ENCODE results near the gene OBSCN.
"Not testable (repeated sequence)": the region's sequence is repeated elsewhere in the genome, so short reads cannot be mapped to it uniquely, and the experiment has no call there.

OBSCN gene

DNA sequence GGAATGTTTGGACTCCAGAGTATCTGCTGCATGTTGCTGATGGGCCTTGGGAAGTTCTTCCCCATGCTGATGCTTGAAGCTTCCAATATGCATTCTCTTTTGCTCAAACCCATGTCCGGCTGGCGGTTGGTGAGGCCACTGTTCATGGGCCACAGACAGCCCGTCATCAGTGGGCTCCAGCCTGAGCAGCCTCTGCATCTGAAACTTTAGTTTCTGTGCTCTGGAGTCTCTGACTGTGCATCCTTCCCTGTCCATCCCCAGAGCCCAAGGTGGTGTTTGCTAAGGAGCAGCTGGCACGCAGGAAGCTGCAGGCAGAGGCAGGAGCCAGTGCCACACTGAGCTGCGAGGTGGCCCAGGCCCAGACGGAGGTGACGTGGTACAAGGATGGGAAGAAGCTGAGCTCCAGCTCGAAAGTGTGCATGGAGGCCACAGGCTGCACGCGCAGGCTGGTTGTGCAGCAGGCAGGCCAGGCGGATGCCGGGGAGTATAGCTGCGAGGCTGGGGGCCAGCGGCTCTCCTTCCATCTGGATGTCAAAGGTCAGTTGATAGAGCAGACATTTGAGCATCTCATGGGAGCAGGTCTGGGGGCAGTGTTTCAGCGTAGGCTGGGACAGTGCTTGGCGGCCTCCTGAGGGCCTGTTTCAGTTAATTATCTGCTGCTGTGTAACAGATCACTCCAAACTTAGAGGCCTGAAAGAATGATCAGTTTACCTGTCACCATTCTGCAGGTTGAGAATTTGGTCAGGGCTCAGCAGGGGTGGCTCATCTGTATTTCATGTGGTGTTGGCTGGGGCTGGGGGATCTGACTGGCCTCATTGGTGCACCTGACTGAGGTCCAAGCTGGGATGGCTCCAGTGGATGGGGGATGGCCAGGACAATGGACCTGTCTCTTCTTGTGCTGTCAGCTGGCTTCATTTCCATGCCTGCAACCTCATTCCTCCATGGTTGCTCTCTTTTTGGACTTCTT is 16.6 kb downstream of the OBSCN start:
- in situ Hi-C loops (cut with HindIII; ENCODE audit: low sequenced_read_pairs), result no loop called here

DNA sequence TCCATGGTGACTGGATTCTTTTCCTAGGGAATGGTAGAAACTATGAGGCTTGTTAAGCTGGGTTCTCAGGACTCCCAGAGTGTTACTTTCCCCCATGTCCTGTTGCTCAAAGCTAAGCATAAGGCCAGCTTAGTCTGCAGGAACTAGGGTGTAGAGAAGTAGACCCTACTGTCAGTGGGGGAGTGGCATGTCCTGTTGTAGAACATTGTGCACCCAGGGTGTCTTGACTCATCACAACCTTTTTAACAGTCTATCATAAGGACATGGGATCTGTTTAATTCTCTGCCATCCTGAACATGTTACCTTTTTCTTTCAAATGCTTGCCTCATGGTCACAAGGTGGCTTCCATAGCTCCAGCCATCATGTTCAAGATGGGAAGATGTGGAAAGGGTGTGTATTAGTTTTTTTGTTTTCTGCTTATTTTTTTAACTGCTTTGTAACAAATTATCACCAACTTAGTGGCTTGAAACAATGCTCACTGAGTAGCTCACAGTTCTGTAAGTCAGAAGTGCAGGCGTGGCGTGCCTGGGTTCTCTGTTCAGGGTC is 17.4 kb downstream of the OBSCN start:
- in situ Hi-C loops (cut with HindIII; ENCODE audit: low sequenced_read_pairs), result no loop called here

DNA sequence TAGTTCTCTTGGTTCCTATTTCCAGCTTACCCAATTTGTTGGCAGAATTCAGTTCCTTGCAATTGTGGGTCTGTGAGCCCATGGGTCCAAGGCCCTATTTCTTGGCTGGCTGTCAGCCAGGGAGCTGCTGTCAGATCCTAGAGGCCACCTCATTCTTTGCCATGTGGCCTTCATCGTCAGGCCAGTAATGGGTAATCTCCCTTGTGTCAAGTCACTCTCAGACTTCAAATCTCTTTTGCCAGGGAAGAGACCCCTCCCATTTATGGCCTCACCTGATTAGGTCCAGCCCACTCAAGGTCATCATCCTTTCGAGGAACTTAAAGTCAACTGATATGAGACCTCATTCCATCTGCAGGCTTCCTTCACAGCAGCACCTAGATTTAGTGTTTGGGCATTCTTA is 17.9 kb downstream of the OBSCN start:
- in situ Hi-C loops (cut with HindIII; ENCODE audit: low sequenced_read_pairs), result no loop called here

DNA sequence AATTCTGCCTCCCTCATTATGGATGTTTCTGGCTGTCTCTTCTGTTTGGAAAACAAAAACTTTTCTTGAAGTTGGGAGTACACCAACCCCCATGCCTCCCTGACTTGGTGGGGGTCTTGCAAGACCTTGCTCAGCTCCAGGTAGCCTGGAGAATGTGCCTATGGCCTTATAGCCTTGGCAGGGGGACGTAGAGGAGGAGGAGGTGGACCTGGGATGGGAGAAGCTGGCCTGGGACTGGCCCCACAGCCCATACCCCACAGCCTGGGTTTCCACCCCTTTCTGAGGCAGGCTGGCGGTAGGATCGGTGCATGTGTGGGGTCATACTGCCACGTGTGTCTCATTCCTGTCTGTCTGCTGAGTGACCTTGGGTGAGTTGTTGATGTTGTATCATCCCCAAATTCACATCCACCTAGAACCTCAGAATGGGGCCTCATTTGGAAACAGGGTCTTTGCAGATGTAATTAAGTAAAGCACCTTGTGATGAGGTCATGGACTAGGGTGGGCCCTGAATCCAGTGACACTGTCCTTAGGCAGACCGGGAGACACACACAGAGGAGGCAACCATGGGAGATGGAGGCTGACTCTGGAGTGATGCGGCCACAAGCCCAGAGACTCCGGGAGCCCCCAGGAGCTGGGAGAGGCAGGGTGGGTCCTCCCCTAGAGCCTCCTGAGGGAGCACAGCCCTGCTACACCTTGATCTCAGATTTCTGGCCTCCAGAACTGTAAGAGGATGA is 18.5 kb downstream of the OBSCN start:
- in situ Hi-C loops (cut with HindIII; ENCODE audit: low sequenced_read_pairs), result no loop called here

DNA sequence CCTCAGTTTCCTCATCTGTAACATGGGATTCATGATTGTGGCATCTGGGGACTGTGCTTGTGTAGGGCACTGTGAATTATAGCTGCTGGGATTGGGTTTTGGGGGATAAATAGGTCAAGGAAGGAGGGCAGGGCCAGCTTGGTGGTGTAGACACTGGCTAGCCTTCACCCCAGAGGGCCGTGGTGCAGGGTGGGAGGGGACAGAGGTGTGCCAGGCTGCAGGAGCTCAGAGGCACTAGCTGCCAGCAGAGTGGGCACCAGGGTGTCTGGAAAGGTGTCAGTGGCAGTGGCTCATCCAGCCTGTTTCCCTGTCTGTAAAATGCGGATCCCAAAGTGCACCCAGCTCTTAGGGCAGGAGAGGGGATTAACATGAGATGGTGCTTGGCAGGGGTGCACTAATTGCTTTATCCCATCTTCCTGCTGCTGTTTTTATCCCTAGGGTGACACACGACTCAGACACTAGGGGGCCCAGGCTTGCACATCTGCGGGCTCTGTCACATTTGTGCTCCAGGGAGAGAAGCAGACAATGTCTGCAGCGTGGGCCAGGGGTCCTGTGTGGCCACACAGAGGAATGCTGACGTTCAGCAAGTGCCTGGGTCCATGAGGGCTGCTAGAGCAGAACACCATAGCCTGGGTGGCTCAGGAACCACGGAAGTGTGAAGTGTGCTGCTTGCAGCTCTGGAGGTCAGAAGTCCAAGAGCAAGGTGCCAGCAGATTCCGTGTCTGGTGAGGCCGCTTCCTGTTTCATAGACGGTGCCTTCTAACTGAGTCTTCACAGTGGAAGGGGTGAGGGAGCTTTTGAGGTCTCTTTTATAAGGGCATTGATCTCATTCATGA is 19.3 kb downstream of the OBSCN start:
- in situ Hi-C loops (cut with HindIII; ENCODE audit: low sequenced_read_pairs), result no loop called here

DNA sequence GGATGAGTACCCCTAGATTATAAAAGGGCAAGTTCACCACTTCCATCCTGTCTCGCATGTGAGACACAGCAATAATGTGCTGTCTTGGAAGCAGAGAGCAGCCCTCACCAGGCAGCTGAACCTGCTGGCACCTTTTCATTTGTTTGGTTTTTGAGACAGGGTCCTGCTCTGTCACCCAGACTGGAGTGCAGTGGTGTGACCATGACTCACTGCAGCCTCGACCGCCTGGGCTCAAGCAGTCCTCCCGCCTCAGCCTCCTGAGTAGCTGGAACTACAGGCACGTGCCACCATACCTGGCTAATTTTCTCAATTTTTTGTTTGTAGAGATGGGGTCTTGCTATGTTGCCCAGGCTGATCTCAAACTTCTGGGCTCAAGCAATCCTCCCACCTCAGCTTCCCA is 20.3 kb downstream of the OBSCN start:
- in situ Hi-C loops (cut with HindIII; ENCODE audit: low sequenced_read_pairs), result not testable (repeated sequence)

DNA sequence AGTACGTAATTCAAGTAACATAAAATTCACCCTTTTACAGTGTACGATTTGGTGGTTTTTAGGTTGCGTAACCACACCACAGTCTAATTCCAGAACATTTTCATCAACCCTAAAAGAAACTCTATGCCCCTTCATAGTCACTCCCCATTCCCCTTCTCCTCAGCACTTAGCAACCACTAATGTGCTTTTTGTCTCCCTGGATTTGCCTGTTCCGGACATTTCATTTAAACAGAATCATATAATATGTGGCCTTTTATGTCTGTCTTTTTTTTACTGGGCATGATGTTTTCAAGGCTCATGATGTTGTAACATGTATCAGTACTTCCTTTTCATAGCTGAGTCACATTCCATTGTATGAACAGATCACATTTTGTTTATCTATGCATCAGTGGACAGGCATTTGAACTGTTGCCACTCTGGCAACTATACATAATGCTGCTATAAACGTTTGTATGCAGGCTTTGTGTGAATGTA is 20.8 kb downstream of the OBSCN start:
- in situ Hi-C loops (cut with HindIII; ENCODE audit: low sequenced_read_pairs), result no loop called here

DNA sequence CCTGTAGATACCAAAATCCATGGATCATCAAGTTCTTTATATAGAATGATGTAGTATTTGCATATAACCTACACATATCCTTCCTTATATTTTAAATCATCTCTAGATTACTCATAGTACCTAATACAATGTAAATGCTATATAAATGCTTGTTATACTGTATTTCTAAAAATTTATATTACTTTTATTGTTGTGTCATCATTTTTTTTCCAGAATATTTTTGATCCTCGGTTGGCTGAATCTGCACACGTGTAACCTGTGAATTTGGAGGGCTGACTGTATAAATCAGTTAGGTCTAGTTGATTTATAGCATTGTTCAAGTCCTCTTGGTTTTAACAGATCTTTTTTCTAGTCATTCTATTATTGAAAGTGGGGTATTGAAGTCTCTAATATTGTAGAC is 23.3 kb downstream of the OBSCN start:
- in situ Hi-C loops (cut with HindIII; ENCODE audit: low sequenced_read_pairs), result no loop called here

DNA sequence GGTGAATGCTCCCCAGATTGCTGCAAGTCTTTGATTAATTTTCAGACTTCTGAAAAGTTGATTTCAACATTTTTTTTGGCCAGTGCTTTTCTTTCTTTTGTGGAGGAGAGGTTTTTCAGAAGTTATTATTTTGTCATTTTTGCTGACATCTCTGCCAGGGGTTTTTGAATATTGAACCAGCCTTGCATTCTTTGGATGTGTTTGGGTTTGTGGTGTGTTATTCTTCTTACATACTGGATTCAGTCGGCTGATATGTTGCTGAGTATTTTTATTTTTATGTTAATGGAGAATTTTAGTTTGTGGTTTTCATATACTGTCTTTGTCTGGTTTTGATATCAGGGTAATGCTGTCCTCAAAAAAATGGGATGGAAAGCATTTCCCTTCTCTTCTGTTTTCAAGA is 25.3 kb downstream of the OBSCN start:
- in situ Hi-C loops (cut with HindIII; ENCODE audit: low sequenced_read_pairs), result no loop called here

DNA sequence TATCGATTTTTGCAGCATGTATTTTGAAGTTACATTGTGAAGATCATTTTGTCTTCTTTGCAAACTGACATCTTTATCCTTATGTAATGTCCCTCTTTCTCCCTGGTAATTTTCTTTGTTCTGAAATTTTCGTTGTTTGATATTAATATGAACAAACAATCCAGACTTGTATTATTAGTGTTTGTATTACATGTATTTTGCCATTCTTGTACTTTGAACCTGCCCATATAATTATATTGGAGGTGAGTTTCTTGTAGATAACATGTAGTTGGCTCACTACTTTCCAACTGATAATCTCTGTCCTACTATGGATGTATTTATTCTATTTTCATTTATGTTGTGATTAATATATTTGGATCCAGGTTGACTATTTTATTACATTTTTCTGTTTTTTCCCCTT is 27.1 kb downstream of the OBSCN start:
- in situ Hi-C loops (cut with HindIII; ENCODE audit: low sequenced_read_pairs), result no loop called here

DNA sequence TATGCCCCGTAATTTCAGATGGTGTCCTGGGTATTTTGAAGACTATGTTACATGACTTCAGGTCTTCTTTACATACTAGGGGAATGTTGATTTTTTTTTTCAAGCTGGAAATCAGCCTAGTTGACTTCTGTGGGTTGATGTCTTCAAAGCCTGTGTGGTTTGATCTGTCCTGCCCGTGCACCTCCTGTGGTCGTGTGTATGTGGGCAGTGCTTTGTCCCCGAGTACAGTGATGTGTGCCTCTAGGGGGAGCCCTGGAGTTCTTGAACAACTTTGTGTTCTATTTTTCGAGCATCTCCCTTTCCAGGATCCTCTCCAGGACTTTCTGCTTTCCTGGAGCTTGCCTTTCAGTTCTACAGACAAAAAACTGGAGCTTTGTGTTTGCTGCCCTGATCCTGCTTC is 28.9 kb downstream of the OBSCN start:
- in situ Hi-C loops (cut with HindIII; ENCODE audit: low sequenced_read_pairs), result no loop called here

DNA sequence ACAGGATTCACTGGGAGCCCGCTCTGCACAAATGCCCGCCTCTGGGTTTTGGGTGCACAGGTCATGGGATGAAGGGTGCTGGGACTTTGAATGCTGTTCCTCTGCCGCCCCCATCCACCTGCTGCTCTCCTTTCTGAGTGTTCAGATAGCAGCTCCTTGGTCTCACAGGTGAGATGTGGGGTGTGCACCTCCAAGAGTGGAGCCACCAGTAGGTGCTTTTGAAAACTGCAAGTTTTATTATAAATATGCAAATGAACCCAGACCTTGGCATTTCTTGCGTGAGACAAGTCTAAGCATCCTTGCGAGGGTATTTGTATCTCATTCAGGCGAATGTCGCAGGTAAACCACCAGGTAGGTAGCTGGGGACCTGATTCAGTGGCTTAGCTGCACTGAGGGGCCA is 30.2 kb downstream of the OBSCN start:
- in situ Hi-C loops (cut with HindIII; ENCODE audit: low sequenced_read_pairs), result no loop called here

DNA sequence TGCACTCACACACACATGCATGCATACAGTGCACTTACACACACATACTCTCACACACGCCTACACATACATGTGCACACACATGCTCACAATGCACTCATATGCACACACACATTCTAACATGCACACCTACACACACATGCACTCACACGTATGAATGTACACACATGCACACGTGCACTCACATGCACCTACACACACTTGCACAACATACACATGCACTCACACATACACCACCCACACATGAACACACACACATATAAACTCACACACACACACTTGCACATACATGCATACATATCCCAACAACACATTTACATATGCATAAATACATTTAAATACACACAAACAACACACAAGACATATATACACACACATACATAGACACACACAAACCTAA is 30.6 kb downstream of the OBSCN start:
- in situ Hi-C loops (cut with HindIII; ENCODE audit: low sequenced_read_pairs), result no loop called here

DNA sequence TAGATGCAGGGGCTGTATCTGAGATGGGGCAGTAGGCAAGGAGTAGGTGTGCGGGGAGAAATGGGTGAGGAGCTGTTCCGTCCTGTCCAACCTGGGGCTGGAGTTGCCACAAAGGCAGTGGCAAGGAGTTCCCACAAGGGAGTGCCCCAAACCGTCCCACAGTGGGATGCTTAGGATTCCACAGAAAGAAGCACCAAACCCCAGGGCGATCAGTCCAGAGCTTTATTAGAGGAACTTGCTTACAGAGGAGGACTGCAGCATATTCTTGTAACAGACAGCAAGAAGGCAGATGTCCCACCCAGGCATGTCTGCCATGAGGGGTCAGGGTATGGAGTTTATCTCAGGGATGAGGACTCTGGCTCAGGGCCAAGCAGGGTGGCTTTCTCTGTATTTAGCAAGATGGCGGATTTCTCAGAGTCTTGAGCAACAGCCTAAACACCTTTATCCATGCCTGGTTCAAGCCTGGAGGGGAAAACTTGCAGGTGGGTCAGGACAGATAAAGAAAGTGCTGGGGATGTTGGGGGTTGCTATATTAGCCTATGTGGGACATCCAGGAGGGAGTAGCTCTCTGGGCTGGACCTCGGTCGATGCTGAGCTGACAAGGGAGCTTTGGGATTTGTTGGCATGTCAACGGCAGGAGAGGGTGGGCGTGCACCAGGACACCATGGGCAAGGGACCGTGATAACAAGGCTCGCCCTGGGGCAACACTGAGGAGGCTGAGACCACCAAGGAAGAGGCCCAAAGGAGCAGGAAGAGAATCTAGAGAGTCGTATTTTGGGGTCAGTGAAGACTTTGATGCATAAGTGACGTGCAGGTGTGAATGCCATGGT is 32.8 kb downstream of the OBSCN start:
- in situ Hi-C loops (cut with HindIII; ENCODE audit: low sequenced_read_pairs), result loop anchor here (10.0 kb wide), 1 partner anchor 144 kb away; no protein-coding TSS in a partner anchor

DNA sequence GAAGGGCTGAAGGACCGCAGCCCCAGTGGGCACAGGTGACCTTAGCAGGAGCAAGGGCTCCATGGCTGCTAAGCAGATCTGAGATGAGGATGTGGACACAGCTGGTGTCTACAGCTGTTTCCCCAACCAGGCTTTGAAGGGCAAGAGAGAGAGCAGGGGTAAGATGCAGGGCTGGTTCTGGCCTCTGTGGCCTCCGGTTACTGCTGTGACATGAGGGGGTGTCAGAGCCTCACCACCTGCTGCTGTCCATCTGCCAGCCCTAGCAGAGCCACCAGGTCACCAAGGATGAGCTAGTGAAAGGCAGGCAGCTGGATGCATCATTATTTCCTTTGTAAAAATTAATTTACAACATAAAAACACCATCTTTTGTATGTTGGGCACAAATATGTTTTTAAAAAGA is 33.4 kb downstream of the OBSCN start:
- in situ Hi-C loops (cut with HindIII; ENCODE audit: low sequenced_read_pairs), result loop anchor here (10.0 kb wide), 1 partner anchor 144 kb away; no protein-coding TSS in a partner anchor

DNA sequence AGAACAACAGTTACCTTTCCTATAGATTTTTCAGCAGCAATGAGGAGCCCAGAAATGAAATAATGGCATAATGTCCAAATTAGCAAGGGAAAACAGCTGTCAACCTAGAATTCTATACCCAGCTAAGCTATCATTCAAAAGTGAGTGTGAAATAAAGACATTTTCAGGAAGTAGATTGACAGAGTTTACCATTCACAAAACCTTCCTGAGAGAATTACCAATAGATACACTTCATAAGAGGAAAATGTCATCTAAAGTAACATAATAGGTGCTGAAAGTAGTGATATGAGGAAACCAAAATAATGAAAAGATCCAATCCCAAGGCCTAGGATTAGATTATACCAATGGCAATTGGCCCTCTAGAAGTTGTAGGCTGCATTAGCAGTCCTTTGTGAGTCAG is 34.6 kb downstream of the OBSCN start:
- in situ Hi-C loops (cut with HindIII; ENCODE audit: low sequenced_read_pairs), result loop anchor here (10.0 kb wide), 1 partner anchor 142 kb away; no protein-coding TSS in a partner anchor

DNA sequence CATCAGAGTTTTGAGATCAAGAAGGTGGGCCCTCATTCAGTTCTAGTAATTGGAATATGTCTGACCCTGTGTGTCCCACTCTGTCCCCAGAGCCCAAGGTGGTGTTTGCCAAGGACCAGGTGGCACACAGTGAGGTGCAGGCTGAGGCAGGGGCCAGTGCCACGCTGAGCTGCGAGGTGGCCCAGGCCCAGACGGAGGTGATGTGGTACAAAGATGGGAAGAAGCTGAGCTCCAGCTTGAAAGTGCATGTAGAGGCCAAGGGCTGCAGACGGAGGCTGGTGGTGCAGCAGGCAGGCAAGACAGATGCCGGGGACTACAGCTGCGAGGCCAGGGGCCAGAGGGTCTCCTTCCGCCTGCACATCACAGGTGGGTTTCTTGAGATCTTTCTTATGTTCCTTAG is 35.2 kb downstream of the OBSCN start:
- in situ Hi-C loops (cut with HindIII; ENCODE audit: low sequenced_read_pairs), result loop anchor here (10.0 kb wide), 1 partner anchor 142 kb away; no protein-coding TSS in a partner anchor

DNA sequence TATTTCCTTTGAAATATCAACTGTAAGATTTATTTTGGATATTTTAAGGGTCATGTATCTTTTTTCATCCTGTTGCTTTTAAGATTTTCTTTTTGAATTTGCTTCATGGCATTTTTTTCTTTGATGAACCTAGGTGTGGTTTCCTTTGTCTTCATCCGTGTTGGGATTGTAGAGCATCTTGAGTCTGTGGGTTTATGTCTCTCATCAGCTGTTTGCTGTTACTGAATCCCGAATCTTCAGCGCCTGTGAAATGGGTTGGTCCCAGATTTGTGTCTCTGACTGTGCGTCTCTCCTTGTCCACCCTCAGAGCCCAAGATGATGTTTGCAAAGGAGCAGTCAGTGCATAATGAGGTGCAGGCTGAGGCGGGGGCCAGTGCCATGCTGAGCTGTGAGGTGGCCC is 36.1 kb downstream of the OBSCN start:
- in situ Hi-C loops (cut with HindIII; ENCODE audit: low sequenced_read_pairs), result loop anchor here (10.0 kb wide), 1 partner anchor 141 kb away; no protein-coding TSS in a partner anchor

DNA sequence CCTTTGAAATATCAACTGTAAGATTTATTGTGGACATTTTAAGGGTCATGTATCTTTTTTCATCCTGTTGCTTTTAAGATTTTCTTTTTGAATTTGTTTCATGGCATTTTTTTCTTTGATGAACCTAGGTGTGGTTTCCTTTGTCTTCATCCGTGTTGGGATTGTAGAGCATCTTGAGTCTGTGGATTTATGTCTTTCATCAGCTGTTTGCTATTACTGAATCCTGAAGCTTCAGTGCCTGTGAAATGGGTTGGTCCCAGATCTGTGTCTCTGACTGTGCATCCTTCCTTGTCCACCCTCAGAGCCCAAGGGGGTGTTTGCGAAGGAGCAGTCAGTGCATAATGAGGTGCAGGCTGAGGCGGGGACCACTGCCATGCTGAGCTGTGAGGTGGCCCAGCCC is 37.3 kb downstream of the OBSCN start:
- in situ Hi-C loops (cut with HindIII; ENCODE audit: low sequenced_read_pairs), result loop anchor here (10.0 kb wide), 1 partner anchor 140 kb away; no protein-coding TSS in a partner anchor
